ENCODE results near the gene GRM7.
A peak's percentile ranks its signal among the peaks of the same experiment; 100 is the strongest.

Gene GRM7

GRCh38 chr3:7489417-7489816 is 628.5 kb downstream of the GRM7 start:
- TF ChIP-seq SIN3A (IDR thresholded peaks at IDR 0.05; ENCODE audit: borderline replicate concordance, insufficient read depth, low read length) (no peak), TAF1 (IDR thresholded peaks at IDR 0.05; ENCODE audit: borderline replicate concordance, insufficient read depth, low read length) (no peak)
- TF ChIP-seq, protein P1, sequence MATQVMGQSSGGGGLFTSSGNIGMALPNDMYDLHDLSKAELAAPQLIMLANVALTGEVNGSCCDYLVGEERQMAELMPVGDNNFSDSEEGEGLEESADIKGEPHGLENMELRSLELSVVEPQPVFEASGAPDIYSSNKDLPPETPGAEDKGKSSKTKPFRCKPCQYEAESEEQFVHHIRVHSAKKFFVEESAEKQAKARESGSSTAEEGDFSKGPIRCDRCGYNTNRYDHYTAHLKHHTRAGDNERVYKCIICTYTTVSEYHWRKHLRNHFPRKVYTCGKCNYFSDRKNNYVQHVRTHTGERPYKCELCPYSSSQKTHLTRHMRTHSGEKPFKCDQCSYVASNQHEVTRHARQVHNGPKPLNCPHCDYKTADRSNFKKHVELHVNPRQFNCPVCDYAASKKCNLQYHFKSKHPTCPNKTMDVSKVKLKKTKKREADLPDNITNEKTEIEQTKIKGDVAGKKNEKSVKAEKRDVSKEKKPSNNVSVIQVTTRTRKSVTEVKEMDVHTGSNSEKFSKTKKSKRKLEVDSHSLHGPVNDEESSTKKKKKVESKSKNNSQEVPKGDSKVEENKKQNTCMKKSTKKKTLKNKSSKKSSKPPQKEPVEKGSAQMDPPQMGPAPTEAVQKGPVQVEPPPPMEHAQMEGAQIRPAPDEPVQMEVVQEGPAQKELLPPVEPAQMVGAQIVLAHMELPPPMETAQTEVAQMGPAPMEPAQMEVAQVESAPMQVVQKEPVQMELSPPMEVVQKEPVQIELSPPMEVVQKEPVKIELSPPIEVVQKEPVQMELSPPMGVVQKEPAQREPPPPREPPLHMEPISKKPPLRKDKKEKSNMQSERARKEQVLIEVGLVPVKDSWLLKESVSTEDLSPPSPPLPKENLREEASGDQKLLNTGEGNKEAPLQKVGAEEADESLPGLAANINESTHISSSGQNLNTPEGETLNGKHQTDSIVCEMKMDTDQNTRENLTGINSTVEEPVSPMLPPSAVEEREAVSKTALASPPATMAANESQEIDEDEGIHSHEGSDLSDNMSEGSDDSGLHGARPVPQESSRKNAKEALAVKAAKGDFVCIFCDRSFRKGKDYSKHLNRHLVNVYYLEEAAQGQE (IDR thresholded peaks at IDR 0.05; ENCODE audit: insufficient read depth in 1 of 2, low read depth in 2 of 2, low read length in 2 of 2): no peak

DNA sequence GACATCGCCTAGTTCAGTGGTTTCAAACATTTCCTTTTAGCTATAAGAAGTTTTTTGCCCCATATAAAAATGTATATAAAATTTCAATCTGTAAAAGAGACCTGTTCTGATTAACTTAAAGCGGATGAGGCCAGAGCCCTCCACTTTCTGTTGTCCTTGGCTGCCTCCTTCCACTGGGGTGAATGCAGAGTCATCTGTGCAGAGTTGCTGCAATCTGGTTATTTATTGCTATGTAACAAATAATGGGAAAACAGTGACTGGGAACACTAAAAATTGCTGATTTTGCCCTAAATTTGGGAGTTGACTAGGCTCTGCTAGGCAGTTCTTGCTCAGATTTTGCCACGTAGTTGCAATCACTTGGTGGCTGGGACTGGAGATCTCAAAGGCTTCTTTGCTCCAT is 637.8 kb downstream of the GRM7 start:
- TF ChIP-seq POLR2AphosphoS5 (IDR thresholded peaks at IDR 0.05; ENCODE audit: low read depth, low read length): no peak
- TF ChIP-seq, protein P1 (IDR thresholded peaks at IDR 0.05; ENCODE audit: insufficient read depth in 1 of 2, low read depth in 2 of 2, low read length in 2 of 2): no peak
- TF ChIP-seq TAF1 (IDR thresholded peaks at IDR 0.05; ENCODE audit: borderline replicate concordance, insufficient read depth, low read length): no peak
- TF ChIP-seq FOXP2 (optimal IDR thresholded peaks at IDR 0.05; ENCODE audit: borderline replicate concordance, extremely low read depth, extremely low read length, insufficient read depth): no peak
- TF ChIP-seq SIN3A (IDR thresholded peaks at IDR 0.05; ENCODE audit: borderline replicate concordance, insufficient read depth, low read length): no peak

DNA sequence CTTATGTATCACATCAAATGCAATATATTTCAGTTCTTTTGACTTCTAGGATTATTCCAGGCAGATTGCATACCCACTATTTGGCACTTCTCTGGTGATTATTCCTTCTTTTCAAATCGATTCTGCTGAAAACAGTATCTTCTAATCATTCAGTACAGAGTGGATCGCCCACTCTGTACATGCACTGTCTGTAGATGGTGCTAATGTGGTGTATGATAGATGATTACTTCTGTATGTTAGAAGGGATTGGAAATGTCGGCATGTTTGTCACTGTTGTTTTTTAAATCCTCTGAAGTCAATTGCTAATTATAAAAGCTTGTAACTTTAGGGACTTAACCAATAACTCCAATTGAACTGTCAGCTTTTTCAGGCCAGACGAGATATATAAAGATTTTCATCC is 642.5 kb downstream of the GRM7 start:
- TF ChIP-seq TAF1 (IDR thresholded peaks at IDR 0.05; ENCODE audit: borderline replicate concordance, insufficient read depth, low read length): no peak
- TF ChIP-seq POLR2AphosphoS5 (IDR thresholded peaks at IDR 0.05; ENCODE audit: low read depth, low read length): no peak
- TF ChIP-seq FOXP2 (optimal IDR thresholded peaks at IDR 0.05; ENCODE audit: borderline replicate concordance, extremely low read depth, extremely low read length, insufficient read depth): no peak
- TF ChIP-seq, protein P1 (IDR thresholded peaks at IDR 0.05; ENCODE audit: insufficient read depth in 1 of 2, low read depth in 2 of 2, low read length in 2 of 2): no peak
- TF ChIP-seq SIN3A (IDR thresholded peaks at IDR 0.05; ENCODE audit: borderline replicate concordance, insufficient read depth, low read length): no peak

- peak; percentile 63; the same call in 1 of the 2 replicates for TF ChIP-seq SIN3A (IDR thresholded peaks at IDR 0.05; ENCODE audit: borderline replicate concordance, insufficient read depth, low read length)
- no peak for TF ChIP-seq POLR2AphosphoS5 (IDR thresholded peaks at IDR 0.05; ENCODE audit: low read depth, low read length)
Observed at GRCh38 chr3:7504886-7505775, 644.2 kb downstream of the GRM7 start.

GRCh38 chr3:7506606-7507180 is 645.8 kb downstream of the GRM7 start:
- no peak for TF ChIP-seq SIN3A (IDR thresholded peaks at IDR 0.05; ENCODE audit: borderline replicate concordance, insufficient read depth, low read length)
- no peak for TF ChIP-seq TAF1 (IDR thresholded peaks at IDR 0.05; ENCODE audit: borderline replicate concordance, insufficient read depth, low read length)
- TF ChIP-seq, protein P1 (IDR thresholded peaks at IDR 0.05; ENCODE audit: insufficient read depth in 1 of 2, low read depth in 2 of 2, low read length in 2 of 2): no peak
- no peak for TF ChIP-seq POLR2AphosphoS5 (IDR thresholded peaks at IDR 0.05; ENCODE audit: low read depth, low read length)
- TF ChIP-seq FOXP2 (optimal IDR thresholded peaks at IDR 0.05; ENCODE audit: borderline replicate concordance, extremely low read depth, extremely low read length, insufficient read depth): no peak

All from PFSK-1 (cell line).